NCI-H2196 (cell line): ENCODE measurements around the gene PRSS38.

ENCODE experiments used
- DNase-seq: peaks from one replicate; lab custom pipeline; 2025; ENCODE audit not compliant: unreplicated experiment; lab: John Stamatoyannopoulos, UW

Gene PRSS38

DNA sequence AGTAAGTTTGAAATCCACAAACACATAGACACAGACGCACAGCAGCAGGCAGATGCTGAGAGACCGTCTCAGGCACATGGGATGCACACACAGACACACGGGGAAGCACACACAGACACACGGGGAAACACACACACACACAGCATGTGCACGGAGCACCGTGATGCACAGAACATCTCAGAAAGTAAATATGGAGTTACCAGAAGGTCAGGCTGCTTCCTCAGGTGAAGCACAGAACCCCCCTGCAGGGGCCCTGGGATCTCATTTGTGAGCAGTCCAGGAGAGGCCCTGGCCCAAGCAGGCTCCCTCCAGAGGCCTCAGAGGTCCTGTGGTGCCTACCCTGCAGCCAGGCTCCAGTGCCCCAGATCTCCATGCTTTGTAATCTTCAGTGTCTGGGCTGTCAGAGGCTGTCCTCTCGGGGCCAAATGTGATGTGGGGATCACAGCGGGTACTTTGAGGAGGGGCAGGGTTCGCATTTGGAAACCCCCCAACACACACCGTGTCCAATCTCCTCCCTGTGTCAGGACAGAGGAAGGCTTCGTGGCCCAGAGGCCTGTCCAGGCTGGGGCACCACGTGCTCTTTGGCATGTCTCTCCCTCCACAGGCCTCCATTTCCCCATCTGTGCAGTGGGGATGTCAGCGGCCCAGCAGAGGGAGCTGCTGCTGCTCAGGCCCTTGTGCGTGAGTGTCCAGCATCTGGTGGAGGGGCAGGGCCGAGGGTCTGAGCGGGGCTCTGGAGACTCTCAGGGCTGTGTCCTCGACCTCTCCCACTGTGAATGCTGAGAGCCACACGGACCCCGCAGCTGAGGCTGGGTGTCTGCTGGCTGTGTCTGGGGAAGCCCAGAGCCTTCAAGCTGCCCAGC lies 23.0 kb upstream of the PRSS38 start:
- no peak for DNase-seq

DNA sequence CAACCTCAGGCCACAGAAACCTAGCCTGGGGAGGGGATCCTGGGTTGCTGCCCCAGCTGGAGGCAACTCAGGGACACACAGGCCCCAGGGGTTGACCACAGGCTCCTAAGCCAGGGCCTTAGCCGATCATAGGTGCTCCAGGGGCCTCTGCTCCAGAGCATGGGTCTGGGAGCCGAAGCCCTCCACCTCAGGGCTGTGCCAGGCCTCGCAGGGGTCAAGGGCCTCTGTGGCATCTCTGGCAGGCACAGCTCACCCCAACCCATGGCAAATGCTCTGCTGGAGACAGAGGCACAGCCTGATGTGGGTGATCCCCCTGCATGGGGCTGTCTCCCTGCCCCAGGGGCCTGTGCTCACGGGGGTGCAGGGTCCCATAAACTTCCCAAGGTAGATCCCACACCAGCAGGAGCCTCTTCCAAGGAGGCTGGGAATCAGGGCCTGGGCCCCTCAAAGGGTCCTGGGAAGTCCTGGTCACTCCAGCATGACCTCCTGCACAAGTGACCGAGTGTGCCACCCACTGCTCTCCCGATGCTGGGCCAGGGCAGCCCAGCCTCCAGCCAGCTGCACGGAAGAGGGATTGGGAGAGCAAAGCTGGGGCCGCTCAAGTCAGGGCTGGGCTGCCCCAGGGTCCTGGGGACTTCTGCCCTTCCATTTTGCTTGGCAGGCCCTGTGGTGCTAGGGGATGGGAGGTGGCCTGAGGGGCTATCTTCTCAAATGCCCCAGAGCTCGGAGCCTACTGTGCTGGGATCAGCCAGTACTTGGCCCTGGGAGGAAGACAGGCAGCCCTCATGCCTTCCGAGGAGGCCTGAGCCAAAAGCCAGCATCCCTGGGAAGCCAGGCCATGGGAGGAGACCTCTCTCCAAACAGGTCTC lies 22.2 kb upstream of the PRSS38 start:
- DNase-seq, result no peak

DNA sequence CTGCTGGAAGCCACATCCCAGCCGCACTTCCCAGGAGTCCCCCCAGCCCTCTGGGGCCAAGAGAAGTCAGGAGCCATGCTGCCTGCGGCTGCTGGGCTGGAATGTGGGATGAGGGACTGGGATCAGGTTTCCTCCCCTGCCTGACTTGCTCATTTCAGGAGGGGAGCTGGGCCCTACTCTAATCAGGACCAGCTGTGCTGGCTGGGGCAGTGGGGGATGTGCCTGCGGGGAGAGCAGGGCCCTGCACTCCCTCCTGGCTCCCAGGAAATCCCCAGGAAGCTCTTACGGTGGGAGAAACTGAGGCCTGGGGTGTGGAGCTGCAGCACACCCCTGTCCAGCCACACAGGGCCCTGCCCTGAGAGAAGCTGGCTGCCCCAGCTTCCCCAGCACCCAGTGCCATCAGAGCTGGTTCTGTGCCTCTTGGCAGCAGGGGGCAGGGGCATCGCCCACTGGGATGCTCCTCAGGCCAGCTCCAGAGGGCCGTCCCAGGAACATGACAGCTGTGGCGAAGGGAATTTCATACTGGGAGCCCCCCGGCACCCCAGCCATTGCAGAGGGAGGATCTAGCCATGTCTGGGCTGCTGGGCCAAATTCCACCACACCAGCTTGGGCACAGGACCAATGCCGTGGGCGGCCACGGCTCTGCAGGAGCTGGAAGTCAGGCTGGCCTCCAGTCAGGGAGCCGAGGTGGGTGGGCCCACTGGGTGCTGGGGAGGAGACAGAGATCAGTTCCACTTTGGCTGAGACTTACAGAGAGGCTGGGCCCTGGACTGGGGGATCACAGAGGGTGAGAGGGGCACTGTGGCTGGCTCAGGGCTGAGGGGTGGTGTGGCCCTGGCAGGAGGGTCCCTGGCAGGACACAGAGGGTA lies 21.3 kb upstream of the PRSS38 start:
- DNase-seq, result no peak

DNA sequence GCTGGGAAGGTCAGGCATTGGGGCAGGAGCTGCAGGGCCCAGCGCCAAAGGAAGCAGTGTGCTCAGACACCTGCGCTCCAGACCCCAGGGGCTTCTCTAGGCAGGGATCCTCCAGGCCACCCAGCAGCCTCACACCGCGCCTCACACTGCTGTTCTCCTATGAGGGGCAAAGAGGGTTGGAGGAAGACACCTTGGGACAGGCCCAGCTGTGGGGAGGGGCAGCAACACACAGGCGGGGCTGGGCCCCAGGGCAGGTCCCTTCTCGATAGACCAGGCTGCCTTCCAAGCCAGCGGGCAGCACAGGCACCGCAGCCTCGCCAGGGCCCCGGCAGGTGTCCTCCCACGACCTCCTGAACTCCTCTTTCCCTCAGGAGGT lies 20.7 kb upstream of the PRSS38 start:
- no peak for DNase-seq

DNA sequence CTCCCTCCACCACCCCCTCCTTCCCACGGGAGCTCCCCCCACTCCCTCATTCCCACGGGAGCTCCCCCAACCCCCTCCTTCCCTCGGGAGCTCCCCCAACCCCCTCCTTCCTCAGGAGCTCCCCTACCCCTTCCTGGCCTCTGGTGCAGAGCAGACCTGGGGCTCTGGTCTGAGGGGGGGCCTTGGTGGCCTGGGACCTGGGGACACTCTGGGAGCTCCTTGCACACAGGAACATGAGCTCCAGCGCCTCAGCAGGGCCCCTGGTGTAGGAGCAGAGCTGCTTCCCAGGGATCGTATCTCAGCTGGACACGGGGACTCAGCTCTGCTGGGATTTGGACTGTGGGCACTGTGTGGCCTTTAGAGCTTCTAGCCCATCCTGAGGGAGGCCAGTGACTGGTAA lies 19.7 kb upstream of the PRSS38 start:
- no peak for DNase-seq

DNA sequence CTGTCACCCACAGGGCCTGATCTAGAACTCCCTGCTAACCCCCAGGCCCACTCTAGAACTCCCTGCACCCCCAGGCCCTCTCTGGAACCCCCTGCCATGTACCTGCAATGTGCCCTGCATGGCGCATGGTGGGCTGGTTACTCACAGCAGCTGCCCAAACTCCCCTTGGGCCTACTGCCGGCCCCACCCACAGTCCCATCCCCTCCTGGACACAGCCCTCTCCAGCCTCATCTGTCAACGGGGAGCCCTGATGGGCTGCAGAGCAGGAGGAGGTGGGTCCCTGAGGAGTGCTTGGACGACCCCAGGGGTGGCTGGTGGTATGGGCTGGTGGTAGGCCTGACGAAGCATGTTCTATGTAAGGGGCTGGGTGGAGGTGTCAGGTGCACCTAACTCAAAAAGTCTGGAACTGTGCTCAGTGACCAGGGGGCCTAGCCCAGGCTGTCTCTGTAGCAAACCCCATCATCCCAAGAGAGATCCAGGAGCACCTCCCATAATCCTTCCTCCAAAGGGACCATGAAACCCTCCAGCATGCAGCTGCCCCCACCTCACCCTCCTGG lies 19.0 kb upstream of the PRSS38 start:
- no peak for DNase-seq

DNA sequence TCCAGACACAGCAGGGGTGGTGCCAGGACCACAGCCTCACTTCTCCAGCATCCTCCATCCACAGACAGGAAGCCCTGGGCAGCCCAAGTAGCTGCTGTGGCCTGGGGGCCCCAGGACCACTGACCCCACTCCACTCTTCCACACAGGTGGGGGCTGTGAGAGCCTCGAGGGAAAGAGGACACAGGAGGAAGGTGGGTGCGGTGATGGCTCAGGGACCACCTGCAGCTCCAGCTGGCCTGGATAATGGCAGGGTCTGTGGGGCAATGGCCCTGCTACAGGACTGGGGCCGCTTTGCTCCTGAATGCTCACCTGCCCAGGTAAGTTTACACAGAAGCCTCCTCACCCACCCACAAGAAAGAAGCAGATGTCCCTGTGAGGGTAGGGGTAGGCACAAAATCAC lies 18.3 kb upstream of the PRSS38 start:
- DNase-seq, result no peak

DNA sequence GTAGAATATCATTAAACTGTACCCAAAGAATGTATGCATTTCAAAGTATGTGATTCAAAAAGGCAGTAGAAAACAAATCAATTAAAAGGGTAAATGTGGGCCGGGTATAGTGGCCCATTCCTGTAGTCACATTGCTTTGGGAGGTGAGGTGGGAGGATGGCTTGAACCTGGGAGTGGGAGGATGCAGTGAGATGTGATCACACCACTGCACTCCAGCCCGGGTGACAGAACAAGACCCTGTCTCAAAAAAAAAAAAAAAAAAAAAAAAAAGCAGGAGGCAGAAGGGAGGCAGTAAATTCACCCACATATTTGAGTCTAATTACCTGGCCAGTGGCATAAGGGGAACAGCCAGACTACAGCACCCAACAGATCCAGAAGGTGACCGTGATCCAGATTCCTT lies 17.9 kb upstream of the PRSS38 start:
- no peak for DNase-seq

DNA sequence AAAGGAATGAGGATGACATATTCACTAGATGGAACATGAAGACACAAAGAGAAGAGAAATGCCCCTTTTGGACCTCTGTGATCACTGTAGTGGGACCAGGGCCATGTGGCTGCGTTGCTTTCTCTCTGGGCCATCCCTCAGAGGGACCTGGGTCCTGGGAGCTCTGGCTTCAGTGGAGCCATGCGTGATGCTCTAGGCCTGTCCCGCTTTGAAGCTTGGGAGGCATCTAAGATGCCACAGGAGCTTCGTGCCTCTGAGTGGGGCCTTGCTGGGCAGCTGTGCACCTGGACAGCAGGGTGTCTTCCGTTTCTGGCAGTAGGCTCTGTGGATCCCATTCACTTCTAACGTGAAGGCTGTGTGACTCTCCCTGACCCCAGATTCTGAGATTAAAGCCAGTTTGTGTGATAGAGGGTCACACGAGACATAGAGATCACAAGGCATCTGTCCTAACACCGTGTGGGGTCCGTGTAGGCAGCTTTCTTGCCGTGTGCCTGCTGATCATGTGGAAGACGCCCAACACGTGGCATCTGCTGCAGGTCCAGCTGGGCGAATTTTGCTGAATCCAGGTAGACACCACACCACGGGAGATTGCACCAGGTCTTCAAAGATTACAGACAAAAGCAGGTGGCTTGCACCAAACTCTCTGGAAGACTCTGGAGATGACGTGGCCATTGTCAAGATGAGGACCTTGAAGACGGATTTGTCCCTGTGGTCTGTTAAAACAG lies 17.2 kb upstream of the PRSS38 start:
- DNase-seq, result no peak

DNA sequence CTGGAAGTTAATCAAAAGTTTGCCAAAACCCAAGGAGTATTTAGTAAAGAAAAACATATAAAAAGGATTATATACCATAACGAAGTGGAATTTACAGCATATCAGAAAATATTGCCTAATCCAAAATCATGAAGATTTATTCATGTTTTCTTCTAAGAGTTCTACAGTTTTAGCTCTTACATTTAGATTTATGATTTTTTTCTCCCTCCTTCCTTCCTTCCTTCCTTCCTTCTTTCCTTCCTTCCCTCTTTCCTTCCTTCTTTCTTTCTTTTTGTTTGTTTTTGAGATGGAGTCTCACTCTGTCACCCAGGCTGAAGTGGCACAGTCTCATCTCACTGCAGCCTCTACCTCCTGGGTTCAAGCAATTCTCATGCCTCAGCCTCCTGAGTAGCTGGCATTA lies 15.7 kb upstream of the PRSS38 start:
- no peak for DNase-seq

DNA sequence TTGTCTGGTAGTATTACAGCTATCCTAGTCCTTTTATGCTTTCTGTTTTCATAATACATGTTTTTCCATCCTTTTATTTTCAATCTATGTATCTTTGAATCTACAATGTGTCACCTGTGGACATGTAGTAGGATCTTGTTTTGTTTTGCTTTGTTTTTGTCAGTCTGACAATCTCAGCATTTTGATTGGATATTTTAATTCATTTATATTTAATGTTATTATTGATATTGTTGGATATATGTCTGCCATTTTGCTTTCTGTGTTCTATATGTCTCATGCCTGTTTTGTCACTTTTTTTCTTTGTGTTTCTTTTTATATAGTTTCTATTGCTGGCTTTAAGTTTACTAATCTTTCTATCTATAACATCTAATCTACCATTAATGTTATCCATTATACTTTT lies 11.5 kb upstream of the PRSS38 start:
- no peak for DNase-seq

DNA sequence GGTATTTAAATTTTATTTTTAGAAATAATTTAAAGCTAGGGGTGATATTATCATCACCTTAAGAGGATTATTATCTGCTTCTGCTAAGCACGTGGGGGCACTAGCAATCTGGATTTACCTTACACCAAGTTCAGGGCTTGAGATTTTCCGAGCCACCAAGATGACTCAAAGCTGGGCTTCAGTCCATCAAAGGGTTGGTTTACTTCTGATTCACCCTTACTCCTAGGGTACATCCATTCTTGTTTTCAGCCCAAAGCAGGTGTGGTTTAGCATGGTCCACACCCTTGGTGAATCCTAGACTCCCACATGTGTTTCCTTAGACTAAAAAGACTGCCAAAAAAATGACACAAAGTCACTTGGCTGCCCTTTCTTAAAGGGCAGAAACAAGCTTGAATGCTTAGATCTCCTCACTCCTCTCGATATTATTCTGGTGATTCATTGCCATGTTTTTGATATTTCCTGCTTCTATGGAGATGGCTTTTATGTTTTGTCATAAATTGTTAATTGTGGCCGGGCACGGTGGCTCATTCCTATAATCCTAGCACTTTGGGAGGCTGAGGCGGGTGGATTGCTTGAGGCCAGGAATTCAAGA lies 9.8 kb upstream of the PRSS38 start:
- no peak for DNase-seq

DNA sequence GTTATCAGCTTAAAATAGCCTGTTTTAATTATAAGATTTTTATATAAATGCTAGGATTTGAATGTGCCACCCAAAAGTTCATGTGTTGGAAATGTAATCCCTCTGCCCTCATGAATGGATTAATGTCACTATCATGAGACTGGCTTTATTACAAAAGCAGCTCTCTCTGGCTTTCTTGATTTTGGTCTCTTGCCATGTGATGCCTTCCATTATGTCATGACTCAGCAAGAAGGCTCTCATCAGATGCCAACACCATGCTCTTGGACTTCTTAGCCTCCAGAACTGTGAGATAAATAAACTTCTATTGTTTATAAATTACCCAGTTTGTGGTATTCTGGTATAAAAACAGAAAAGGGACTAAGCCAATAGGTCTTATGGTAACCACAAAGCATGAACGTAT lies 6.9 kb upstream of the PRSS38 start:
- no peak for DNase-seq

DNA sequence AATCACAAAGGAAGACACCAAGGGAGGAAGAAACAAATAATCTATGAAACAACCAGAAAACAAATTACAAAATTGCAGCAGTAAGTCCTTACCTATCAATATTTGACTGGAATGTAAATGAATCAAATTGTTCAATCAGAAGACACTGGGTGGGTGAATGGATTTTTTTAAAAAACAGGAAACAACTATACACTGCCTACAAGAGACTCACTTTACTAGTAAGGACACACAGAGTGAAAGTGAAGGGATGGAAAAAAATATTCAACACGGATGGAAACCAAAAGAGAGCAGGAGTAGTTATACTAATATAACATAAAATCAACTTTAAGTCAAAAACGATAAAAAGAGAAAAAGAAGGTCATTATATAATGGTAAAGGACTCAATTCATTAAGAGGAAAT lies 6.4 kb upstream of the PRSS38 start:
- DNase-seq, result no peak

DNA sequence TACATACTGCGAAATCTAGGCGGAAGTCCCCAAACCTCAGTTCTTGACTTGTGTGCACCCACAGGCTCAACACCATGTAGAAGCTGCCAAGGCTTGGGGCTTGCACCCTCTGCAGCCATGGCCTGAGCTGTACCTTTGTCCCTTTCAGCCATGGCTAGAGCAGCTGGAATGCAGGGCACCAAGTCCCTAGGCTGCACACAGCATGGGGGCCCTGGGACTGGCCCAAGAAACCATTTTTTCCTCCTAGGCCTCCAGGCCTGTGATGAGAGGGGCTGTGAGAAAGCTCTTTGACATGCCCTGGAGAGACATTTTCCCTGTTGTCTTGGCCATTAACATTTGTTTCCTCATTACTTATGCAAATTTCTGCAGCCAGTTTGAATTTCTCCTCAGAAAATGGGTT lies 1.5 kb upstream of the PRSS38 start:
- no peak for DNase-seq

DNA sequence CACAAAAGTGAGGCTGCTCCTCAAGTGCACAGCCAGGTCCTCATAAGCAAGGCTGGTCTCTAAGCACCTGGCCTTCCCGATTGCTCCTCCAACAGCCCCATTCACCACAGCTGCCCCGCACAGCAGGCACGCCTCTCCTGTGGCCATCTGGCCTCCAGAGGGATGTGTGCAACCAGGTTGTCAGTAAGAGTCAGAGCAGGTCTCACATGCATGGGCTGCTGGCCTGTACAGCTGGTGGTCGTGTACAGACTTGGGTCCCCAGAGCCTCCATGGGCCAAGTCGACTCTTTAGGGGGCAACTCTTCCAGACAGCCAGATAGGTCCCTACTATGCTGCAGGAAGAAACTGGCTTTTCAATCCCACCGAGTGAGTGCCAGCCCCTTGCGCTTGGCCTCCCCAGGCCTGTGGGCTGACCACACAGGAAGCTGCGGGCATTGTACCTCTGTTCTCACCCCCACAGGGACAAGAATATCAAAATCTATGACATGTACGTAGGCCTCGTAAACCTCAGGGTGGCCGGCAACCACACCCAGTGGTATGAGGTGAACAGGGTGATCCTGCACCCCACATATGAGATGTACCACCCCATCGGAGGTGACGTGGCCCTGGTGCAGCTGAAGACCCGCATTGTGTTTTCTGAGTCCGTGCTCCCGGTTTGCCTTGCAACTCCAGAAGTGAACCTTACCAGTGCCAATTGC lies 1.4 kb downstream of the PRSS38 start:
- no peak for DNase-seq

DNA sequence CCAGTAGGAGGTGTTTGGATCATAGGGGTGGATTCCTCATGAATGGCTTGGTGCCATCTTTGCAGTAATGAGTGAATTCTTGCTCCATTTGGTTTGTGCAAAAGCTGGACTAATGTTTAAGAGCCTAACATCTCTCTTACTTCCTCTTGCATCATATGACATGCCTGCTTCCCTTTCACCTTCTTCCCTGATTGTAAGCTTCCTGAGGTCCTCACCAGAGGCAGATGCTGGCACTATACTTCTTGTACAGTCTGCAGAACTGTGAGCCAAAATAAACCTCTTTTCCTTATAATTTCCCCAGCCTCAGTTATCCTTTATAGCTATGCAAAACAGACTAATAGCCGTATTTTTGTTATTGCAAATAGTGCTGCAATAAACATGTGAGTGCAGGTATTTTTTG lies 8.1 kb downstream of the PRSS38 start:
- DNase-seq, result no peak

DNA sequence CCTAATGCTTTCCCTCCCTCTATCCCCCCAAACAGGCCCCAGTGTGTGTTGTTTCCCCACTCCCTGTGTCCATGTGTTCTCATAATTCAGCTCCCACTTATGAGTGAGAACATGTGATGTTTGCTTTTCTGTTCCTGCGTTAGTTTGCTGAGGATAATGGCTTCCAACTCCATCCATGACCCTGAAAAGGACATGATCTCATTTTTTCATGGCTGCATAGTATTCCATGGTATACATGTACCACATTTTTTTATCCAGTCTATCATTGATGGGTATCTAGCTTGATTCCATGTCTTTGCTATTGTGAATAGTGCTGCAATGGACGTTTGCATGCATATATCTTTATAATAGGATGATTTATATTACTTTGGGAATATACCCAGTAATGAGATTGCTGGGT lies 8.7 kb downstream of the PRSS38 start:
- DNase-seq, result no peak

DNA sequence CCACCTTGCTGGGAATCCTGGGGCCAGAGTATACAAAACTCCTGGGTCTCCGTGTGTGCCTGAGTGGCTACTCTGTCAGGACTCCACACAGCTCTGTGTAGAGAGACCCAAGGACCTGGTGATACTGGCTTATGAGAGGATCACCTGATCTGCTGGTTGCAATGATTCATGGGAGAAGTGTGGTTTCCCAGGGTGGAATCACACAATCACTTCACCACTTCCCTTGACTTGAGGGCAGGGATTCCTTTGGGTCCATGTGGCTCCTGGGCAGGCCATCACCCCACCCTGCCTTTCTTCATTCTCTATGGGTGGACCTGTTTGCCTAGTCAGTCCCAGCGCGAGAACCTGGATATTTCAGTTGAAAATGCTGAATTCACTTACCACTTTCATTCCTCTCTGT lies 13.3 kb downstream of the PRSS38 start:
- no peak for DNase-seq
